Activated CD8-positive, alpha-beta memory T cell treated with anti-CD3 and anti-CD28 coated beads, Interleukin-2, amount 10 ng/mL, durations not matched to agents 7 days and 5 days (primary cell): Measurements from ENCODE around the gene KAZN. TPM values are rescaled to one million over a fixed set of nuclear protein-coding genes. Genes with fewer than 3 reads are reported as not detected.
"Not testable (repeated sequence)": the region's sequence is repeated elsewhere in the genome, so short reads cannot be mapped to it uniquely, and the experiment has no call there.

Experiments used
- ATAC-seq: fragments of 150-1000 bp; cut with Tn5 transposase; one replicate; pipeline ENCODE4 v1.10.0; 2021; ENCODE audit warnings: moderate library complexity
- CTCF ChIA-PET: fragments of 350-600 bp; sonication (Branson Sonifier 250); formaldehyde crosslinking; loops from one replicate; lab custom pipeline; 2021; ENCODE audit warnings: antibody characterized with exemption; lab: Charles Lee
- DNase-seq: peaks from one replicate; pipeline ENCODE4 v3.0.0-alpha.2; 2020
- H3K27ac Mint-ChIP-seq: one replicate; pipeline ENCODE4 v1.8.0; 2021; ENCODE audit warnings: mild to moderate bottlenecking, mixed read lengths
- H3K27me3 Mint-ChIP-seq: one replicate; pipeline ENCODE4 v1.8.0; 2021; ENCODE audit warnings: mixed read lengths
- H3K36me3 Mint-ChIP-seq: one replicate; pipeline ENCODE4 v1.8.0; 2021; ENCODE audit warnings: mild to moderate bottlenecking, mixed read lengths
- H3K4me1 Mint-ChIP-seq: one replicate; pipeline ENCODE4 v1.8.0; 2021; ENCODE audit warnings: mixed read lengths
- H3K4me3 Mint-ChIP-seq: one replicate; pipeline ENCODE4 v1.8.0; 2021; ENCODE audit warnings: mild to moderate bottlenecking, moderate library complexity, mixed read lengths
- H3K9me3 Mint-ChIP-seq: one replicate; pipeline ENCODE4 v1.8.0; 2022; ENCODE audit warnings: low read depth, mixed read lengths
- total RNA-seq, 2 experiments: library from RNA; stranded (reverse); gene quantifications; one replicate each; pipeline ENCODE4 v1.2.3, GENCODE V29; 2021

KAZN gene
- total RNA-seq, 2 experiments from 2014 or later: 0.12 to 0.15 TPM

- Mint-ChIP-seq H3K27ac (no peak overlapping the region), H3K4me1 (no peaks in the 10 kb centered on the region), H3K36me3 (no peaks in the 10 kb centered on the region), H3K4me3 (no peak overlapping the region), H3K9me3 (no peaks in the 10 kb centered on the region), H3K27me3 (no peaks in the 10 kb centered on the region)
- DNase-seq (no peak), ATAC-seq (no peak)
- CTCF ChIA-PET: no interaction called here
Observed at GRCh38 chr1:14954930-14955329, 356.4 kb downstream of the KAZN start.

GRCh38 chr1:14955402-14955801 lies 356.9 kb downstream of the KAZN start:
- Mint-ChIP-seq H3K9me3 (no peaks in the 10 kb centered on the region), H3K4me1 (no peaks in the 10 kb centered on the region)
- no peak for ATAC-seq

GRCh38 chr1:14955976-14956375 lies 357.5 kb downstream of the KAZN start:
- no peak overlapping the region for H3K4me3 Mint-ChIP-seq
- CTCF ChIA-PET: no interaction called here
- no peak overlapping the region for H3K27ac Mint-ChIP-seq
- no peaks in the 10 kb centered on the region for H3K27me3 Mint-ChIP-seq
- DNase-seq: no peak
- H3K4me1 Mint-ChIP-seq: no peaks in the 10 kb centered on the region
- H3K36me3 Mint-ChIP-seq: no peaks in the 10 kb centered on the region
- no peak for ATAC-seq
- H3K9me3 Mint-ChIP-seq: no peaks in the 10 kb centered on the region

More at GRCh38 chr1:14955402-14955801, 356.9 kb downstream of the KAZN start:
- Mint-ChIP-seq H3K27me3 (no peaks in the 10 kb centered on the region), H3K4me3 (no peak overlapping the region), H3K27ac (no peak overlapping the region), H3K36me3 (no peaks in the 10 kb centered on the region)
- DNase-seq: no peak
- CTCF ChIA-PET: no interaction called here

DNA sequence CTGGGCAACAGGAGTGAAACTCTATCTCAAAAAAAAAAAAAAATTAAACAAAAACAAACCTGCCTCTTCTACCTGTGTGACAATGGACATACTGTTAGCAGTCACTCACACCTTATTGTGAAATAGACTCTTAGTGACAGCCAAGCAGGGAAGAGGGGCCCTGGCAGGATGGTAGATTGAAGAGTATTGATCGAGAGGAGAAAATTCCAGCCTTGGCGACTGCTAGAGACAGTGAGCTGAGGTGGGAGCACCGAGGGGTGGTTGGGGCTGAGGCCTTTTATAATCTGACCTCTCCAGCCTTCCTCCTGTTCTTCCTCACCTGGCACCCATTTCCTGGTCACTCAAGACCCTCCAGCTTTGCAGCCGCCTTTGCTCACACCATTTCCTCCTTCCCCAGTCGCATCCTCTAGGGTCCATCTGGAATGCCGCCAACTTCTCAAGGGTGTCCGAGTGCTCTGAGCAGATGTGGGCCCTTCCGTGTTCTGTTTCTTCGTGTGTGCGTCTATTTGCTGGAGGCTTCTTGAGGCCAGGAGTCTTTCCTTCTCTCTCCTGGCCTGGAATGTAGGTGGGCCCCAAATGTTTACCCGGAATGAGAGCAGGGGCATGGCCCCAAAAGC lies 358.2 kb downstream of the KAZN start:
- H3K9me3 Mint-ChIP-seq: no peaks in the 10 kb centered on the region
- H3K36me3 Mint-ChIP-seq: no peaks in the 10 kb centered on the region
- no peak for ATAC-seq
- H3K27me3 Mint-ChIP-seq: no peaks in the 10 kb centered on the region
- no peak overlapping the region for H3K4me3 Mint-ChIP-seq
- no peak overlapping the region for H3K27ac Mint-ChIP-seq
- DNase-seq: no peak
- H3K4me1 Mint-ChIP-seq: no peaks in the 10 kb centered on the region
- CTCF ChIA-PET: no interaction called here

DNA sequence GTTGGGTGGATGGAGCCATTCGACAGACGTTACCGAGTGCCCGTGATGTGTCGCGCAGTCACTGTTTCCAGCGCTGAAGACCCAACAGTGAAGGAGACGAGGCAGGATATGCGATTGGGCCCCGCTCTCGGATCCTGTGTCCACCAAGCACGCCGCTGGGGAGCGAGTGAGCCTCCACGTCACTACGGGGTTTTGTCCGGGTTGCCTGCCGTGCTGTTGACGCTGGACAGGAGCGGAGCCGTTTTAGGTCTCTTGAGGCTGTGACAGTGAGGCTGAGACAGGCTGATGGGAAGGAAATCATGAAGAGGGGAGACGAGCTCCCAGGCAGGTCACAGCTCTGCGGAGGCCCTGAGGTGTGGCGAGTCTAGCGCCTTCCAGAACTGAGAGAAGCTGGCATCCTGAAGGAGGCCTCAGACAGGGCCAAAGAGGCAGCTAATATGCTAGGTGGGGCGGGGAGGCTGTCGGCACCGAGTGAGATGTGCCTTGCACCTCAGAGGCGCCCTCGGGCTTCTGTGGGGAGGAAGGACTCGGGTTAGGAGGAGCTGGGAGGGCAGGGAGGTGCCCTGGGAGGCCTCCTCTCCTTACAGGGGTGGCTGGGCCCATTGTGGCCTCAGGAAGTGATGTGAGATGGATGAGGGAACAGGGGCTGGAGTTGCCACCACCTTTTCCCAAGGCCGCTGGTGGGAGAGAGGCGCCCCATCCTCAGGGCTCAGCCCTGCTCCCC lies 359.1 kb downstream of the KAZN start:
- H3K9me3 Mint-ChIP-seq: no peaks in the 10 kb centered on the region
- no peaks in the 10 kb centered on the region for H3K36me3 Mint-ChIP-seq
- no peaks in the 10 kb centered on the region for H3K27me3 Mint-ChIP-seq
- H3K4me3 Mint-ChIP-seq: no peak overlapping the region
- ATAC-seq (no peak), DNase-seq (no peak)
- no peak overlapping the region for H3K27ac Mint-ChIP-seq
- no peaks in the 10 kb centered on the region for H3K4me1 Mint-ChIP-seq
- CTCF ChIA-PET: no interaction called here

DNA sequence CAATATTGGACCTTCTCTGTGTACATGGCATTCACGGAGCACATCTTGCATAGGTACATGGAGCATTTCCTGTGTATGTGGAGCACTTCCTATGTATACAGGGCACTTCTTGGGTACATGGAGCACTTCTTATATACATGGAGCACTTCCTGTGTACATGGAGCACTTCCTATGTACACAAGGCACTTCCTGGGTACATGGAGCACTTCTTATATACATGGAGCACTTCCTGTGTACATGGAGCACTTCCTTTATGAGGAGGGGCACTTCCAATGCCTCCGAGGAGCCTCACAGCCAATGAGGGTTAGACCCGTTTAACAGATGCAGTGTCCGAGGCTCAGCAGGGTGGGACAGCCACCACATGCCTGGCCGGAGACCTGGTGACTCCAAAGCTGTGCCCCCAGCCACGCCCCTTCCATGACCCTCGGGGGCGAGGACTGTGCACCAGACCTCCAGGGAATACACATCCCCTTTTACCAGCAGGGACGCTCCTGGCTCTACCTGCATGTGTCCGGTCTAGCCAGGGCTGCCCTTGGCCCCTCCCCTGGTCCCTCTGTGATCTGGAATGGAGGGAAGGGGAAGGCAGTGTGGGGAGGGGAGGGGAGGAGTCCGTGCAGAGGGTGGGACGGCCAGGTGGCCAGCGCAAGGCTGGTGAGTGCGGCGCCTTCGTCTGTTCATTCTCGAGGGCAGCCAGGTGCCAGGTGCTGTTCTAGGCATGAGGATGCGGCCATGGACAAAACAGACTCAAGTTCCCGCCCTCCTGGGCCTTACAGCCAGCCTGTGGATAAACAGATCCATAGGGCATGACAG lies 360.0 kb downstream of the KAZN start:
- Mint-ChIP-seq H3K9me3 (no peaks in the 10 kb centered on the region), H3K4me1 (no peaks in the 10 kb centered on the region), H3K27ac (no peak overlapping the region), H3K27me3 (no peaks in the 10 kb centered on the region), H3K4me3 (no peak overlapping the region), H3K36me3 (no peaks in the 10 kb centered on the region)
- DNase-seq (no peak), ATAC-seq (no peak)
- CTCF ChIA-PET: no interaction called here

DNA sequence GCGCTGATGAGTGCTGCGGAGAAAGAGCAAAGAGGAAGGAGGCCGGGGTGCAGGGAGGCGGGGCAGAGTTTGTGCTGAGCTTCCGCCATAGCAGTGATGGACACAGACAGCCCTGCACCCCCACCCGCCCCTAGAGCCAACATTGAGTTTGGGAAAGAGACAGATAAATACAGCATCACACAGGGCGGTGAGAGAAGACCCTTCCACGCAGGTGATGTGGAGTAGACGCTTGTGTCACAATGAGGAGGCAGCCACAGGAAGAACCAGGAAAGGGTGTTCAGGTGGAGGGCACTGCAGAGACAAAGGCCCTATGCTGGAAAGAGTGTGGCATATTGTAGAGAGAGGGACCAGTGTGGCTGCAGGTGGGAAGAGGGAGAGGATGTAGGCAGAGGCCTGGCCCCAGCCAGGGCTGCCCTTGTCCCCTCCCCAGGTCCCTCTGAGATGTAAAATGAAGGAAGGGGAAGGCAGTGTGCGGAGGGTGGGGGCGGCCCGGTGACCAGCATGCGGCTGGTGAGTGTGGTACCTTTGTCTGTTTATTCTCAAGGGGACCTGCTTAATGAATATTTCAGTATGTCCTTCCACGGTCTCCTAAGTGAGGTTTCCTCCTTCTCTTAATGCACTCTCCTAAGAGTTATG lies 360.7 kb downstream of the KAZN start:
- no peaks in the 10 kb centered on the region for H3K9me3 Mint-ChIP-seq
- no peak overlapping the region for H3K27ac Mint-ChIP-seq
- H3K4me3 Mint-ChIP-seq: no peak overlapping the region
- ATAC-seq (no peak), DNase-seq (no peak)
- H3K4me1 Mint-ChIP-seq: no peaks in the 10 kb centered on the region
- no peaks in the 10 kb centered on the region for H3K27me3 Mint-ChIP-seq
- CTCF ChIA-PET: no interaction called here
- no peaks in the 10 kb centered on the region for H3K36me3 Mint-ChIP-seq

DNA sequence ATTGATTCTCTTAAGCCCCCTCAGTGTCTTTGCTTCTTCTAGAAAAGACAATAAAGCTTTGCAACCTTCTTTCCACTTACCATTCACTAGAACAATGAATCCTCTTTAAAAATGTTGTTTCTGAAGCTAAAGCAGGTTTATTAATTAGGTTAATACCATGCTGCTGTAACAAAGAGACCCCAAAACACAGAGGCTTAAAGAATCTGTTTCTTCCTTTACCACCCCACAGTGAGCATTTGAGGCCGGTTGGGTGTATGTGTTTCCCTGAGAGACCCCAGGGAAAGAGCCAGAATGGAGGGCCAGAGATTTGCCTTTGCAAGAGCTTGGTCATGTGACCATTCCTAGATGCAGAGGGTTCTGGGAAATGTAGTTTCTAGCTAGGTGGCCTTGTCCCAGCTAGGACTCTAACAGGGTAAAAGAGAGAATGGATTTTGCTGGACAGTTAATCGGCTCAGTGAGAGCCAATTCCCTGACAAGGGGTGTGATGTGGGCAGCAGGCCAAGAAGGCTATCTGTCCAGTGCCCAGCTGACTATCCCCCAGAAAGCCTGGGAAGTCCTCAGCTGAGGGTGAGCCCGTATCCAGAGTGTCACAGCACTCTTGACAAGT lies 363.3 kb downstream of the KAZN start:
- CTCF ChIA-PET: no interaction called here
- Mint-ChIP-seq H3K9me3 (no peaks in the 10 kb centered on the region), H3K4me3 (no peak overlapping the region), H3K27ac (no peak overlapping the region), H3K36me3 (no peaks in the 10 kb centered on the region), H3K4me1 (no peaks in the 10 kb centered on the region), H3K27me3 (no peaks in the 10 kb centered on the region)
- DNase-seq (no peak), ATAC-seq (no peak)

- Mint-ChIP-seq H3K9me3 (no peaks in the 10 kb centered on the region), H3K4me3 (no peak overlapping the region), H3K27me3 (no peaks in the 10 kb centered on the region), H3K36me3 (no peaks in the 10 kb centered on the region), H3K4me1 (no peaks in the 10 kb centered on the region), H3K27ac (no peak overlapping the region)
- ATAC-seq: no peak
- CTCF ChIA-PET: no interaction called here
- no peak for DNase-seq
Observed at GRCh38 chr1:14962407-14962806, 363.9 kb downstream of the KAZN start.

DNA sequence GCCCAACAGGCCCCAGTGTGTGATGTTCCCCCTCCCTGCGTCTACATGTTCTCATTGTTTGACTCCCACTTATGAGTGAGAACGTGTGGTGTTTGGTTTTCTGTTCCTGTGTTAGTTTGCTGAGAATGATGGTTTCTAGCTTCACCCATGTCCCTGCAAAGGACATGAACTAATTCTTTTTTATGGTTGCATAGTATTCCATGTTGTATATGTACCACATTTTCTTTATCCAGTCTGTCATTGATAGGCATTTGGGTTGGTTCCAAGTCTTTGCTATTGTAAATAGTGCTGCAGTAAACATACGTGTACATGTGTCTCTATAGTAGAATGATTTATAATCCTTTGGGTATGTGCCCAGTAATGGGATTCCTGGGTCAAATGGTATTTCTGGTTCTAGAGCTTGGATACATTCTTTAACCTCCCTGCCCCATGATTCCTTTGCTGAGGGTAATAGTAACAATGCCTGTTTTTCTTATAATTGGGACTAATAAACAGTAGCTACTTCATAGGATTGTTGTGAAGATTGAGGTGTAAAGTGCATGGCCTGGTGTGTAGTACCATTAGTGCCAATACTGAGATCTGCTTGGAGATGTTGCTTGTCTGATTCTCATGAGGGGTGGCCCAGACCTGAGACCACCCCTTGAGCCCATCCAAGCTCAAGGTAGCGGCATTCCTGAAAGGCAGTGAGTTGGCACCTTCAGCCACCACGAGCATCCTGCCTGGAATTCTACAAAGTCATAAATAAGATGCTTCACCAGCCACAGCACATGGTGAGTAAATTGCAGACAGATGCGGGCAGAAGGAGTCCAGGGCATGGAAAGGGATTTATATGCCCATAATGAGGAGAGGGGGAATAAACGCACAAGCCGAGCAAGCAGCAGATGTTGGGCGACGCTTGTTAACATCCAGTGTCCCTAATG lies 365.6 kb downstream of the KAZN start:
- not testable (repeated sequence) for ATAC-seq, H3K36me3 Mint-ChIP-seq, H3K27me3 Mint-ChIP-seq, H3K4me1 Mint-ChIP-seq, DNase-seq, H3K27ac Mint-ChIP-seq, H3K4me3 Mint-ChIP-seq, H3K9me3 Mint-ChIP-seq
- CTCF ChIA-PET: interaction anchor here (0.5 to 1.0 kb wide), 2 partner anchors 64 to 1752 kb away, joined by 3 to 4 read pairs; no protein-coding TSS in a partner anchor

- CTCF ChIA-PET: interaction anchor here (1.0 kb wide), 1 partner anchor 63 kb away, joined by 3 read pairs; no protein-coding TSS in a partner anchor
Observed at GRCh38 chr1:14964711-14965055, 366.2 kb downstream of the KAZN start.

GRCh38 chr1:14968251-14968851 lies 369.9 kb downstream of the KAZN start:
- Mint-ChIP-seq H3K4me3 (no peak overlapping the region), H3K9me3 (no peaks in the 10 kb centered on the region), H3K27me3 (no peaks in the 10 kb centered on the region), H3K4me1 (peaks cover 10% of the 10 kb centered on the region), H3K27ac (peak overlapping the region; percentile 77), H3K36me3 (no peaks in the 10 kb centered on the region)
- CTCF ChIA-PET: interaction anchor here (0.6 kb wide), 1 partner anchor 404 kb away, joined by 3 read pairs; no protein-coding TSS in a partner anchor
- no peak for DNase-seq
- no peak for ATAC-seq

More at GRCh38 chr1:14964711-14965055, 366.2 kb downstream of the KAZN start:
- Mint-ChIP-seq H3K4me3 (no peak overlapping the region), H3K9me3 (no peaks in the 10 kb centered on the region), H3K27me3 (no peaks in the 10 kb centered on the region), H3K27ac (no peak overlapping the region), H3K36me3 (no peaks in the 10 kb centered on the region), H3K4me1 (peaks cover 10% of the 10 kb centered on the region)
- no peak for DNase-seq
- ATAC-seq: no peak
